ENCODE results near the gene POMZP3.
"Not testable (repeated sequence)": the region's sequence is repeated elsewhere in the genome, so short reads cannot be mapped to it uniquely, and the experiment has no call there.

Gene POMZP3

DNA sequence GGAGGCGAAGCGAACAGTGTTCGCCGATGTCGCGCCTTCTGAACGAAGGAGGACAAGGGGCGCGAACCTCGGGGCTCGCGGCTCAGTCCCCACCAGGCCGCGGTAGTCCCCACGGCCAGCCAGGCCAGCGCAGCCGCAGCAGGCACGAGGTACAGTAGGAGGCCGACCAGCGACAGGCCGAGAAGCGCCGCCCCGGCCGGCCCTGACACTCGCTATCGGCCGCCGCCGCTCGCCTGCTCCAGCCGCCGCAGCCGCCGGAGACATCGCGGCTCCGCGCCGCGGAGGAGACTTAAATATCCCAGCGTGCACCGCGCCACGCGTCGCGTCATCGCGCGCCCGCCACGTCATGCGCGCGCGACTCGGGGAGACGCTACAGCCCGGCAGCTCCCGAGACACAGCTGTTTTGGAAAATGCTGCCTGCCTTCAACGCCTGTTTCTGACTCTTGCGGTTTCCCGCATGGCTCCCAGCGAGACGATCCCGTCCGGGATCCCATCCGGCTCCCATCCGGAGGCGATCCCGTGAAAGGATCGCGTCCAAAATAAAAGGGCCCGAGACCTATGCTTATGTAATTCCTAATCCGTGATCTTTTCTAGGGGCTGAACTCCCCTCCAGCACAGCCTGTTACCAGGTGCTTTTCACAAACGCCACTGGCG lies at the start of gene POMZP3:
Gene POMZP3, minus strand, starts transcription at position 291 of the 654 bp plus-strand sequence. CDS start 1,215 bp downstream, outside the sequence.
- DNase-seq, result peak; percentile 41

GRCh38 chr7:76675783-76676182 lies 48.7 kb upstream of the POMZP3 start:
- not testable (repeated sequence) for DNase-seq

GRCh38 chr7:76673346-76673745 lies 46.3 kb upstream of the POMZP3 start:
- DNase-seq, result not testable (repeated sequence)

GRCh38 chr7:76659212-76659611 lies 32.1 kb upstream of the POMZP3 start:
- DNase-seq, result not testable (repeated sequence)

- not testable (repeated sequence) for DNase-seq
Observed at GRCh38 chr7:76656425-76656824, 29.3 kb upstream of the POMZP3 start.

DNA sequence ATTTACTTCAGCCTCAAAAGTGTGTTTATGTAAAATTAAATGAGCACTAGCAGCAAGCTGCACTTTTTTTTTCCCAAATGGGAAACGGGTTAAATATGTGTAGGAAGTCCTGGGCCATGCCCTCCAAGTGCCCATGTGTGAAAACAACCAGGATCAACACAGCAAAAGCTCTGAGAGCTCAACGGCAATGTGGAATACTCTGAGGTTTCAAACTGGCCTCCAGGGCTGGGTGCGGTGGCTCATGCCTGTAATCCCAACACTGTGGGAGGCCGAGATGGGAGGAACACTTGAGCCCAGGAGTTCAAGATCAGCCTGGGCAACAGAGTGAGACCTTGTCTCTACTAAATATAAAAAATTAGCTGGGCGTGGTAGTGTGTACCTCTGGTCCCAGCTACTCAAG lies 15.5 kb upstream of the POMZP3 start:
- DNase-seq, result not testable (repeated sequence)

DNA sequence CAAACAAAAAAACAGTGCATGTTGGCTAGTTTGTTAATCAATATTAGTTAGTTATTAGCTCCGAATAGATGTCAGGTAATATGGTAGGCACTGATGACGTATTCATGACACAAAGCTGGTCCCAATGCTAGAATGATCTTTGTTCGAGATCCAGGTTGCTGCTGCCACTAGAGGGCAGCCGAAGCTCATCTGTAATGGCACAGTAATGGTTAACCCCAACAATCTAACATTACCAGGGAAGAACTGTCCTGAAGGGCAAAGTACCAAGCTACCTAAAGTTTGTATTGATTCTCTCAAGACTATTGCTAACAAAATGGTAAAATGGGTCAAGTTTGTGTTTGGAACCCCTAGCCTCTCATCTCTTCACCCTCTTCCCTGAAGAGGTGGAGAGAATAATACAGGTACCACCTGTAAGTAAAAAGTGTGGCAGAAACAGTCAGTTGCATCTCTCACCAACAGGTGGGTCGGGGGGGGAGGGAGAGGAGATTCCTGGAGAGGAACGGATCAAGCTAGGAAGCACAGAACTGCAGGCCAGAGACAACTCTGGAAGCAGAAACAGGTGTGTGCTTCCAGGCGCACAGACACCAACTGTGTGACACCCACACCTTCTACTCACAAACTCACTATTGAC lies 10.1 kb upstream of the POMZP3 start:
- DNase-seq, result not testable (repeated sequence)

DNA sequence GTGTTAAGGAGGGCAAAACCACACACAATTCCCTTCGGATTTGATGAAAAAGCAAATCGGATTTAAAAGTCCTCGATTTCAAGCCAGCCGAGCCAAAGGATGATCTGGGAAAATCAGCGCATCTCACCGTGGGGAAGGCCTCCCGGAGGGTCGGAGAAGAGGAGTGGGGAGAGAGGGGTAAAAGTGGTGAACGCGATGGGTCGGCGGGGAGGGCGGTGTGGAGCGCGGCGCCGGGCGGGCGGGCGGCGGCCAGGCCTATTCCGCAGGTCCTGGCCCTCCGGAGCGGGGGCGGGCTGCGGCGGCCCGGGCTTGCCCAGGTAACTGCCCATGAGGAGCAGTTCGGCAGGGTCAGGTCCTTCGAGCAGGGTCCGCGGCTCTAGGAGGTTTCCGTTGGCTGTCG lies 498 bp downstream of the POMZP3 start:
- peak; percentile 32 for DNase-seq

DNA sequence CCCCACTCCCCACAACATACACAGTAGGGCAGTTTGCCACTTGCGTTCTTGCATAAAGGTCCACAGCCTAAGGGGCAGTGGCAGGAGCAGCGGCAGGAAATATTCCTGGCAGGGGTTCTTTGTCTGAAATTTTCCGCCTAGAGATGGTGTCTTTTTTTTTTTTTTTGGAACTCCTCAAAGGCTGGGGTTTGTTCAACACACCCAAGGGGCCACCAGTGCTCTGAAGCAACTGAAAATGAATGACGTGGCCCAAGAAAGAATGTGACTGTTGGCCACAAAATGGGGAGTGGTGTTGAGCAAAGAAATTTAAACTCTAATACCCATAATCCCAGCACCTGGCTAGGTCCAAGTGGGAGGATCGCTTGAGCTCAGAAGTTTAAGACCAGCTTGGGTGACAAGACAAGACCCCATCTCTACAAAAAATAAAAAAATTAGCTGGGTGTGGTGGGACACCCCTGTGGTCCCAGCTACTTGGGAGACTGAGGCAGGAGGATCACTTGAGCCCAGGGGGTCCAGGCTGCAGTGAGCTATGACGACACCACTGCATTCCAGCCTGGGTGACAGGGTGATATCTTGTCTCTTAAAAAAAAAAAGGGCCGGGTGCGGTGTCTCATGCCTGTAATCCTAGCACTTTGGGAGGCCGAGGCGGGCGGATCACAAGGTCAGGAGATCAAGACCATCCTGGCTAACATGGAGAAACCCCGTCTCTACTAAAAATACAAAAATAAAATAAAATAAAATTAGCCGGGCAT lies 7.5 kb downstream of the POMZP3 start:
- not testable (repeated sequence) for DNase-seq

GRCh38 chr7:76613783-76614182 lies 13.3 kb downstream of the POMZP3 start:
- DNase-seq, result not testable (repeated sequence)

DNA sequence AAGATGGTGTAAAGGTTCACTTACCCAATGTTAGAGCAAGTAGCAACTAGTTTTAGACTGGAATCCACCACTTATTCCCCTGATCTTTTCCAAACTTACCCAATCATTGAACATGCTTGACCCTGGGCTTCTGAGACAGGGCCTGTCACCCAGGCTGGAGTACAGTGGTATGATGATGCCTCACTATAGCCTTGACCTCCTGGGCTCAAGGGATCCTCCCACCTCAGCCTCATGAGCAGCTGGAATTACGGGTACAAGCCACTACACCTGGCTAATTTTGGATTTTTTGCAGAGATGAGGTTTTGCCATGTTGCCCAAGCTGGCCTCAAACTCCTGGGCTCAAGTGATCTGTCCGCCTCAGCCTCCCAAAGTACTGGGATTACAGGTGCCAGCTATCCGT lies 14.8 kb downstream of the POMZP3 start:
- not testable (repeated sequence) for DNase-seq

- not testable (repeated sequence) for DNase-seq
Observed at GRCh38 chr7:76609864-76610263, 17.2 kb downstream of the POMZP3 start.

DNA sequence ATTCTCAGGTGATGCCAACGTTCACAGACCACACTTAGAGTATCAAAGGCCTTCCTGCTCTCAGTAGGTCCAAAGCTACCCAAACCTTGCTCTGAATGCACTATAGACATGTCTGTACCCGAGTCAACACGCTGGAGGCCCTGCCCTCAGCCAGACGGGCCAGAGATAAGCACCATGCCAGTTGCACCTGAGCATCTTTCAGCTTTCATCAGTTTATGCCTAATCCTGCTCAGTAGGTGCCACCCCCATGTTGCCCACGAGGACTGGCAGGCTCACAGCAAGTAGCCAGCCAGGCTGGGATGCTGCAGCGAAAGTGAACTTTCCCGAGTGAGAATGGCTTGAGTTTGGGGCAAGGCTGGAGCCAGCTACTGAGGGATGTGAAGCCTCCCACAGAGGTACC lies 18.6 kb downstream of the POMZP3 start:
- not testable (repeated sequence) for DNase-seq

DNA sequence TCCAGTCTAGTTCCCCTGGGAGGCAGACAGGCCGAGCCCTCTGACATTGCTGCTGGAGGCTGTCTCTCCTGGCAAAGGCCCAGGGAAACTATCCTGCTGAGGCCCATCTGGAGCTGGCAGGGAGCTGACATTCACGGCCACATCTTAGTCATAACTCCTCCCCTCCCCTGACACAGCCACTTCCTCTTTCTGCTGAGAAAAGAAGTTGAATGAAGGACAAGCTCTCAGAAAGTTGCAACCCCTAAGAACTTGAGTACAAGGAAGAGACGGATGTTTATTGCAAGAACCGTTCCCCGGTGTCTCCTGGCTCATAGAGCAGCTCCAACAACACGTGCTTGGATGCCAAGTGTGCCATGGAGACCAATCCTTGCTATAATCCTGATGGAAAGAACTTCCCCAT lies 21.1 kb downstream of the POMZP3 start:
- peak; percentile 66 for DNase-seq

DNA sequence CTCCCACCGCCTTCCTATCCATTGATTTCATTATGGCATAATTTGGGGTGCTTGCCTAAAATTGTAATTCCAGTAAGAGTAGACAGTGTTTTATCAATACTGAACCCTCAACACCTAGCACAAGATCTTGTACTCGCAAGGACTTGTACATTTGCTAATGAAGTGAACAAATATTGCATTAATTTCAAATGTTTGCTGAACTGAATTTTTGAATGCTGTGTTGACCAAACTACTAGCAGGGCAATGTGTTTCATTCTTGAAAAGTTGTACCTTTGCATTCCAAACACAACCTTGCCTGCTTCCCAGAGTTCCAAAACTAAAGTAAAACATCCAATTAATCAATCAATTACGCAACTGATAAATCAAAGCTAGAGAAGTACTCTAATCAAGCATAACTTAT lies 26.4 kb downstream of the POMZP3 start:
- not testable (repeated sequence) for DNase-seq

DNA sequence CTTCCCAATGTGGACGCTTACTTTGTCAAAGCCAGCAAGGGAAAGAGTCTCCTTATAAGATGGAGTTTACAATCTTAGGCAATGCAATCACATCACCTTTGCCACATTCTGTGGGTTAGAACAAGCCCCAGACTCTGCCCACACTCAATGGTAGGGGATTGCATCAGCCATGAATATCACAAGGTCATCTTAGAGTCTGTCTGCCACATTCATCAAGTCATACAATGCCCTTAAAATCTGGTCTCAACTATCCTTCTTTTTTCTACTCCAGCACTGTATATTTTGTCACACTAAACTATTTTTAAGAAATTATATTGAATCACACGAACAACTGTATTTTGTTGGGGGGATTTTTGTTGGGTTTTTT lies 27.0 kb downstream of the POMZP3 start:
- not testable (repeated sequence) for DNase-seq

DNA sequence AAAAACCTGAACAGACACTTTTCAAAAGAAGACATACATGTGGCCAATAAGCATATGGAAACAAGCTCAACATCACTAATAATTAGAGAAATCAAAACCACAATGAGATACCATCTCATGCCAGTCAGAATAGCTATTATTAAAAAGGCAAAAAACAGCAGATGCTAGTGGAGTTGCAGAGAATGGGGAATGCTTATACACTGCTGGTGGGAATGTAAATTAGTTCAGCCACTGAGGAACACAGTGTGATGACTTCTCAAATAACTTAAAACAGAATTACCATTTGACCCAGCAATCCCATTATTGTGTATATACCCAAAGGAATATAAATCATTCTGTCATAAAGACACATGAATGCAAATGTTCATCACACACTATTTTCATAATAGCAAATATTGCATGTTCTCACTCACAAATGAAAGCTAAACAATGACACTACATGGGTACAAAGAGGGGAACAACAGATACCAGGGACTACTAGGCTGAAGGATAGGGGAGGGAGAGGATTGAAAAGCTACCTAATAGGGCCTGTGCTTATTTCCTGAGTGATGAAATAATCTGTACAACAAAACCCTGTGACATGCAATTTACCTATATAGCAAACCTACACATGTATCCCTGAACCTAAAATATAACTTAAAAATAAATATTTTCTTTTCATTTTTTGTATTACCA lies 28.4 kb downstream of the POMZP3 start:
- DNase-seq, result not testable (repeated sequence)

- not testable (repeated sequence) for DNase-seq
Observed at GRCh38 chr7:76597288-76597687, 29.8 kb downstream of the POMZP3 start.

DNA sequence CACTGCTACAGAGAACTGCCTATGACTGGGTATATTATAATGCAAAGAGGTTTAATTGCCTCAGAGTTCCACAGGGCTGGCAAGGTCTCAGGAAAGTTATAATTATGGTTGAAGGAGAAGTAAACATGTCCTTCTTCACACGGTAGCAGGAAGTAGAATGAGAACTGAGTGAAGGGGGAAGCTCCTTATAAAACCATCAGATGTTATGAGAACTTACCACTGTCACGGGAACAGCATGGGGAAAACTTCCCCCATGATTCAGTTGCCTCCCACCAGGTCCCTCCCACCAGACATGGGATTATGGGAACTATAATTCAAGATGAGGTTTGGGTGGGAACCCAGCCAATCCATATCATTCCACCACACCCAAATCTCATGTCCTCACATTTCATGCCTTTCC lies 34.4 kb downstream of the POMZP3 start:
- not testable (repeated sequence) for DNase-seq

GRCh38 chr7:76591602-76592304 lies 35.3 kb downstream of the POMZP3 start:
- DNase-seq, result not testable (repeated sequence)

GRCh38 chr7:76591033-76591432 lies 36.0 kb downstream of the POMZP3 start:
- not testable (repeated sequence) for DNase-seq

DNA sequence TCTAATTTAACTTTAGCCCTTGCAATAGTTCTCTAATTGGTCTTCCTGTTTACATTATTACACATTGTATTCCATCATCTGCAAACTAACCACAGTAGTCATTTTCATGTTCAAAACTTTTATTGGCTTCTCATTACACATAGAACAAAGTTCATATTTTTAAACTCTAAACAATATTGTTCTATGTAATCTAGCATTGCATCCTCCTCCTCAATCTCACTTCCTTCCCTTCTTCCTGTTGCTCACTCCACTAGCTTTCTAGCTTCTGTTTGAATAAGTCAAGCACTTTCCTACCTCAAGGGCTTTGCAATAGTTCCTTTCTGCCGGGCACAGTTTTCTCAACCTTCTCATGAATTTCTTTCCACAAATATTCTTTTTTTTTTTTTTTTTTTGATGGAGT lies 38.5 kb downstream of the POMZP3 start:
- DNase-seq, result not testable (repeated sequence)
